PC-3 (cell line): ENCODE data around the gene LMBR1L. TPM values are rescaled to one million over a fixed set of nuclear protein-coding genes. Genes with fewer than 3 reads are reported as not detected.
A peak's percentile ranks its signal among the peaks of the same experiment; 100 is the strongest.

Experiments used
- ATAC-seq: fragments of 200-7000 bp; cut with Tn5 transposase; 2 replicates; pipeline ENCODE4 v1.9.1; 2020; ENCODE audit warnings: mild to moderate bottlenecking, moderate library complexity
- BruUV-seq: library from RNA; stranded (reverse); fragments of 400-500 nt; replicated peaks from 2 replicates; lab custom pipeline; 2021; lab: Mats Ljungman, UMichigan
- CTCF ChIA-PET: fragments of 300-600 bp; sonication (Branson Sonifier 250); formaldehyde crosslinking; loops from one replicate; lab custom pipeline; 2022; ENCODE audit warnings: antibody characterized with exemption; lab: Charles Lee
- POLR2A ChIA-PET: fragments of 300-600 bp; sonication (Branson Sonifier 250); formaldehyde crosslinking; loops from one replicate; lab custom pipeline; 2022; ENCODE audit warnings: antibody characterized with exemption; ENCODE audit not compliant: unreplicated experiment; lab: Charles Lee
- DNase-seq: peaks from one replicate; pipeline ENCODE4 v3.0.0-alpha.2; 2015
- H2AFZ ChIP-seq: fragments of 300-600 bp; sonication (generic); 2 replicates; pipeline ENCODE4 v1.6.0; 2016; ENCODE audit warnings: antibody characterized with exemption, low read length
- H3F3A ChIP-seq: fragments of 300-600 bp; sonication (generic); one replicate; pipeline ENCODE4 v1.6.0; 2017; ENCODE audit warnings: antibody characterized with exemption, low read length, control low read depth, mild to moderate bottlenecking; ENCODE audit not compliant: unreplicated experiment
- H3K27ac ChIP-seq: fragments of 300-600 bp; sonication (generic); 2 replicates; pipeline ENCODE4 v1.5.1; 2016; ENCODE audit warnings: mild to moderate bottlenecking, low read length
- H3K27me3 ChIP-seq: fragments of 300-600 bp; sonication (generic); 2 replicates; pipeline ENCODE4 v1.6.1; 2016; ENCODE audit warnings: low read length, mixed read lengths
- H3K36me3 ChIP-seq: fragments of 300-600 bp; sonication (generic); 2 replicates; pipeline ENCODE4 v1.6.1; 2016; ENCODE audit warnings: low read depth, mixed run types, low read length, mixed read lengths
- H3K4me1 ChIP-seq: fragments of 300-600 bp; sonication (generic); 2 replicates; pipeline ENCODE4 v1.5.1; 2016; ENCODE audit warnings: low read length; ENCODE audit not compliant: insufficient read depth
- H3K4me2 ChIP-seq: fragments of 300-600 bp; sonication (generic); 2 replicates; pipeline ENCODE4 v1.6.0; 2016; ENCODE audit warnings: low read length
- H3K4me3 ChIP-seq: fragments of 300-600 bp; sonication (generic); 2 replicates; pipeline ENCODE4 v1.5.1; 2016; ENCODE audit warnings: mild to moderate bottlenecking, low read length, mixed read lengths
- H3K79me2 ChIP-seq: fragments of 300-600 bp; sonication (generic); 2 replicates; pipeline ENCODE4 v1.6.1; 2017; ENCODE audit warnings: low read length, mixed read lengths
- H3K9ac ChIP-seq: fragments of 300-600 bp; sonication (generic); 2 replicates; pipeline ENCODE4 v1.6.0; 2016; ENCODE audit warnings: mild to moderate bottlenecking, low read length
- H3K9me2 ChIP-seq: fragments of 300-600 bp; sonication (generic); replicated peaks from 2 replicates; pipeline ENCODE4 v1.6.1; 2016; ENCODE audit warnings: mixed run types, low read length, mixed read lengths
- H3K9me3 ChIP-seq: fragments of 300-600 bp; sonication (generic); 2 replicates; pipeline ENCODE4 v1.6.1; 2016; ENCODE audit warnings: low read length, mixed read lengths
- H4K20me1 ChIP-seq: fragments of 300-600 bp; sonication (generic); 2 replicates; pipeline ENCODE4 v1.6.1; 2016; ENCODE audit warnings: low read length, mixed read lengths
- CTCF ChIP-seq: fragments of 300-600 bp; sonication (generic); conservative IDR thresholded peaks from 2 replicates; pipeline ENCODE4 v1.5.1; 2017; ENCODE audit warnings: antibody characterized with exemption, low read depth, mild to moderate bottlenecking, low read length
- EZH2 ChIP-seq: fragments of 300-600 bp; sonication (generic); IDR thresholded peaks from one replicate; pipeline ENCODE4 v1.6.1; 2017; ENCODE audit warnings: antibody characterized with exemption, mild to moderate bottlenecking, low read length; ENCODE audit not compliant: unreplicated experiment
- intact Hi-C: fragments of 100-400 bp; cut with micrococcal nuclease; formaldehyde crosslinking; loops from 2 replicates; pipeline ENCODE4 v1.9.0; 2023
- total RNA-seq: library from RNA; depleted of rRNA; stranded (reverse); fragments of >200 nt; gene quantifications from 2 replicates; pipeline ENCODE4 v1.2.3, GENCODE V29; 2014

The LMBR1L gene
- total RNA-seq, 1 experiment from 2014 or later: 17.1 TPM

- Histone ChIP-seq H2AFZ (peak within 1 kb of the TSS; percentile 92), H3K27me3 (no peaks in the 10 kb centered on the region), H3K27ac (no peak within 1 kb of the TSS), H3K4me3 (peak within 1 kb of the TSS; percentile 91), H3K9ac (peak within 1 kb of the TSS; percentile 65), H3K4me2 (peak within 1 kb of the TSS; percentile 94), H3K4me1 (peaks cover 10% of the 10 kb centered on the region; the same call in 1 of the 2 replicates), H4K20me1 (no peaks in the 10 kb centered on the region), H3K36me3 (no peaks in the 10 kb centered on the region), H3K9me2 (no peaks in the 10 kb centered on the region), H3K9me3 (no peaks in the 10 kb centered on the region), H3K79me2 (no peaks in the 10 kb centered on the region), H3F3A (no peaks in the 10 kb centered on the region)
- intact Hi-C loops: loop anchor here (2.0 kb wide), 1 partner anchor 19 kb away; no protein-coding TSS in a partner anchor
- ChIA-PET POLR2A (interaction anchor here (0.5 to 1.0 kb wide), 6 partner anchors 39 to 204 kb away, joined by 3 to 7 read pairs (median 4); partner anchors contain the start of genes LMBR1L and TUBA1B), CTCF (interaction anchor here (0.6 to 1.4 kb wide), 3 partner anchors 19 to 175 kb away, joined by 3 to 25 read pairs (median 5); no protein-coding TSS in a partner anchor)
- TF ChIP-seq EZH2: no peak
- peak; percentile 38 for TF ChIP-seq CTCF
- no TSS peak for BruUV-seq
- peak; percentile 99 for ATAC-seq
- DNase-seq: peak; percentile 98
Observed at GRCh38 chr12:49069507-49070346, 40.9 kb downstream of the LMBR1L start, which contains the start of gene RHEBL1. RHEBL1 (minus strand) TSS chr12:49069979; CDS start chr12:49069785, 194 bp downstream.

GRCh38 chr12:49068879-49069506, 41.7 kb downstream of the LMBR1L start:
- intact Hi-C loops: loop anchor here (2.0 kb wide), 1 partner anchor 20 kb away; no protein-coding TSS in a partner anchor
- TSS peak; percentile 67 for BruUV-seq
- Histone ChIP-seq H3K9me3 (no peaks in the 10 kb centered on the region), H3K9me2 (no peaks in the 10 kb centered on the region), H3K4me3 (peak overlapping the region; percentile 91), H3K27me3 (no peaks in the 10 kb centered on the region), H3K4me2 (peak overlapping the region; percentile 94), H4K20me1 (no peaks in the 10 kb centered on the region), H3K4me1 (peaks cover 10% of the 10 kb centered on the region; the same call in 1 of the 2 replicates), H3K79me2 (no peaks in the 10 kb centered on the region), H3K9ac (peak overlapping the region; percentile 57), H3F3A (no peaks in the 10 kb centered on the region), H3K27ac (no peak overlapping the region), H2AFZ (peak overlapping the region; percentile 92), H3K36me3 (no peaks in the 10 kb centered on the region)
- ATAC-seq: peak; percentile 34
- CTCF ChIA-PET: interaction anchor here (0.7 to 1.4 kb wide), 3 partner anchors 20 to 24 kb away, joined by 3 to 25 read pairs (median 5); no protein-coding TSS in a partner anchor
- TF ChIP-seq CTCF (no peak), EZH2 (no peak)
- POLR2A ChIA-PET: interaction anchor here (0.8 to 1.0 kb wide), 2 partner anchors 40 to 42 kb away, joined by 5 to 7 read pairs; partner anchors contain the start of gene LMBR1L
- DNase-seq: no peak
